HCT116 (cell line): ENCODE results near the gene KLHL33. TPM values are rescaled to one million over a fixed set of nuclear protein-coding genes. Genes with fewer than 3 reads are reported as not detected.

Source experiments
- ATAC-seq: fragments of 200-7000 bp; cut with Tn5 transposase; 2 replicates; pipeline ENCODE4 v1.9.1; 2020; ENCODE audit warnings: mild to moderate bottlenecking, moderate library complexity
- BruUV-seq: library from RNA; stranded (reverse); fragments of 400-500 nt; replicated peaks from 2 replicates; lab custom pipeline; 2021; lab: Mats Ljungman, UMichigan
- CTCF ChIA-PET: fragments of 300-600 bp; sonication (Branson Sonifier 250); formaldehyde crosslinking; loops from one replicate; lab custom pipeline; 2021; ENCODE audit warnings: antibody characterized with exemption; lab: Charles Lee
- POLR2A ChIA-PET: fragments of 300-600, 350-600 bp; sonication (Branson Sonifier 250); formaldehyde crosslinking; loops from one replicate; lab custom pipeline; 2021; ENCODE audit warnings: antibody characterized with exemption; lab: Charles Lee
- RAD21 ChIA-PET, 2 experiments: fragments of 300-600 bp; sonication (Branson Sonifier 250); formaldehyde crosslinking; loops; one replicate each; lab custom pipeline; 2023; ENCODE audit warnings: low total read pairs in 2 of 2; ENCODE audit not compliant: uncharacterized antibody in 2 of 2, unreplicated experiment in 2 of 2, low non-redundant PET in 1 of 2; lab: Charles Lee
- DNase-seq: peaks from one replicate; pipeline ENCODE4 v3.0.0-alpha.2; 2010; ENCODE audit warnings: low read depth, low spot score
- H2AFZ ChIP-seq: fragments of 200-600 bp; shearing (Covaris generic), sonication (generic); 2 replicates; pipeline ENCODE4 v1.6.1; 2017; ENCODE audit warnings: low read depth, mixed run types, mixed read lengths, antibody characterized with exemption, low read length; ENCODE audit not compliant: poor library complexity, severe bottlenecking
- H3K27ac ChIP-seq: 2 replicates; pipeline ENCODE4 v1.5.1; 2012; ENCODE audit warnings: low read depth, low read length
- H3K27me3 ChIP-seq: fragments of 200-600 bp; sonication (generic); 2 replicates; pipeline ENCODE4 v1.6.1; 2016; ENCODE audit warnings: mixed run types, low read length, mixed read lengths; ENCODE audit not compliant: insufficient read depth
- H3K36me3 ChIP-seq, 2 experiments: fragments of 200-500 bp in 1 of 2; fragments of 200-600 bp in 1 of 2; sonication (Bioruptor generic) in 1 of 2; sonication (generic) in 1 of 2; 2 replicates each; pipeline versions ENCODE4 v1.5.1 to v1.6.1; 2014 to 2016; ENCODE audit warnings: low read length in 2 of 2, inconsistent platforms in 1 of 2, mixed read lengths in 1 of 2, mixed run types in 1 of 2; ENCODE audit not compliant: insufficient read depth in 2 of 2, control insufficient read depth in 1 of 2
- H3K4me1 ChIP-seq, 2 experiments: fragments of 200-600 bp in 1 of 2; sonication (generic) in 1 of 2; 2 replicates each; pipeline versions ENCODE4 v1.5.1 to v1.6.1; 2012 to 2017; ENCODE audit warnings: low read length in 2 of 2, inconsistent platforms in 1 of 2, mild to moderate bottlenecking in 1 of 2, mixed read lengths in 1 of 2, mixed run types in 1 of 2, moderate library complexity in 1 of 2; ENCODE audit not compliant: insufficient read depth in 2 of 2, control insufficient read depth in 1 of 2
- H3K4me2 ChIP-seq: fragments of 200-600 bp; sonication (generic); 2 replicates; pipeline ENCODE4 v1.6.1; 2017; ENCODE audit warnings: mixed run types, low read length, mixed read lengths
- H3K4me3 ChIP-seq, 2 experiments: fragments of 200-600 bp in 1 of 2; sonication (generic) in 1 of 2; replicated peaks in 1 of 2; 2 replicates each; pipeline ENCODE4 v1.5.1; 2011 to 2016; ENCODE audit warnings: low read length in 2 of 2, control low read depth in 1 of 2, low read depth in 1 of 2, mild to moderate bottlenecking in 1 of 2, mixed read lengths in 1 of 2, mixed run types in 1 of 2
- H3K79me2 ChIP-seq: fragments of 200-600 bp; sonication (generic); 2 replicates; pipeline ENCODE4 v1.6.1; 2017; ENCODE audit warnings: mild to moderate bottlenecking, mixed run types, low read length, moderate library complexity, mixed read lengths; ENCODE audit not compliant: insufficient read depth
- H3K9ac ChIP-seq: fragments of 200-600 bp; sonication (generic); 2 replicates; pipeline ENCODE4 v1.6.1; 2016; ENCODE audit warnings: low read length, mixed read lengths
- H3K9me2 ChIP-seq: fragments of 200-600 bp; sonication (generic), shearing (Covaris generic); 2 replicates; pipeline ENCODE4 v1.6.1; 2017; ENCODE audit warnings: mixed run types, mild to moderate bottlenecking, moderate library complexity; ENCODE audit not compliant: insufficient read depth
- H3K9me3 ChIP-seq, 2 experiments: fragments of 200-500 bp in 1 of 2; fragments of 200-600 bp in 1 of 2; sonication (Bioruptor generic) in 1 of 2; sonication (generic) in 1 of 2; 2 replicates each; pipeline ENCODE4 v1.6.1; 2014 to 2017; ENCODE audit warnings: low read length in 2 of 2, mixed read lengths in 2 of 2, inconsistent platforms in 1 of 2, low read depth in 1 of 2, mild to moderate bottlenecking in 1 of 2, mixed run types in 1 of 2, moderate library complexity in 1 of 2; ENCODE audit not compliant: control insufficient read depth in 1 of 2, insufficient read depth in 1 of 2
- H4K20me1 ChIP-seq: fragments of 200-600 bp; sonication (generic), shearing (Covaris generic); 2 replicates; pipeline ENCODE4 v1.6.1; 2017; ENCODE audit warnings: mixed run types, mild to moderate bottlenecking, moderate library complexity; ENCODE audit not compliant: insufficient read depth
- CBX3 ChIP-seq: IDR thresholded peaks from 2 replicates; pipeline ENCODE4 v1.6.1; 2012; ENCODE audit warnings: low read depth
- EZH2phosphoT487 ChIP-seq: fragments of 200-600 bp; IDR thresholded peaks from 2 replicates; pipeline ENCODE4 v1.6.1; 2018; ENCODE audit warnings: antibody characterized with exemption, borderline replicate concordance
- FOSL1 ChIP-seq: IDR thresholded peaks from 2 replicates; pipeline ENCODE4 v1.6.1; 2012; ENCODE audit warnings: low read depth
- POLR2A ChIP-seq: IDR thresholded peaks from 2 replicates; pipeline ENCODE4 v1.7.0; 2011; ENCODE audit warnings: borderline replicate concordance; ENCODE audit not compliant: insufficient read depth, insufficient read length; ENCODE audit errors: extremely low read depth
- POLR2AphosphoS5 ChIP-seq: IDR thresholded peaks from 2 replicates; pipeline ENCODE4 v1.6.1; 2011; ENCODE audit warnings: mild to moderate bottlenecking, low read depth, low read length, moderate library complexity
- TCF7L2 ChIP-seq: IDR thresholded peaks from 2 replicates; pipeline ENCODE4 v1.7.0; 2011; ENCODE audit warnings: borderline replicate concordance, inconsistent platforms; ENCODE audit not compliant: insufficient read depth, insufficient read length; ENCODE audit errors: extremely low read depth
- YY1 ChIP-seq: IDR thresholded peaks from 2 replicates; pipeline ENCODE4 v1.6.1; 2011; ENCODE audit warnings: low read length, low read depth, moderate library complexity, mild to moderate bottlenecking; ENCODE audit not compliant: insufficient replicate concordance; ENCODE audit errors: extremely low read depth
- ZFX ChIP-seq: fragments of 450-650 bp; IDR thresholded peaks from 2 replicates; pipeline ENCODE4 v1.6.1; 2017
- intact Hi-C: fragments of 100-400 bp; cut with micrococcal nuclease; formaldehyde crosslinking; loops from 2 replicates; pipeline ENCODE4 v1.10.0; 2022
- total RNA-seq: library from RNA; stranded (reverse); gene quantifications from one replicate; pipeline ENCODE4 v1.2.1, GENCODE V29; 2021; ENCODE audit not compliant: unreplicated experiment

KLHL33 gene
- total RNA-seq, 1 experiment from 2014 or later, result 0.05 TPM

GRCh38 chr14:20400589-20400964 is 35.4 kb downstream of the KLHL33 start:
- Histone ChIP-seq H3K27ac (peak overlapping the region; percentile 92), H4K20me1 (no peaks in the 10 kb centered on the region), H3K27me3 (no peaks in the 10 kb centered on the region), H2AFZ (no peak overlapping the region), H3K4me1 (peaks cover 24 to 36% of the 10 kb centered on the region in 2 experiments), H3K9me2 (no peaks in the 10 kb centered on the region), H3K4me2 (peak overlapping the region; percentile 83), H3K4me3 (peak overlapping the region; percentile 19 to 48), H3K9me3 (no peaks in the 10 kb centered on the region), H3K79me2 (no peaks in the 10 kb centered on the region), H3K9ac (peak overlapping the region; percentile 60), H3K36me3 (peaks cover 19 to 20% of the 10 kb centered on the region in 2 experiments)
- TF ChIP-seq TCF7L2 (no peak), POLR2AphosphoS5 (no peak), FOSL1 (no peak), ZFX (no peak), CBX3 (no peak), EZH2phosphoT487 (no peak)
- POLR2A ChIA-PET, result interaction anchor here (2.1 kb wide), 1 partner anchor 58 kb away, joined by 13 read pairs; the partner anchor contains the start of gene PARP2
- DNase-seq (no peak), ATAC-seq (peak; percentile 30)
- intact Hi-C loops, result no loop called here
- TSS peak; percentile 33 for BruUV-seq
- RAD21 ChIA-PET, result interaction anchor here in 1 of 2 experiments (0.7 kb wide), 1 partner anchor 55 kb away, joined by 3 read pairs; the partner anchor contains the start of gene APEX1
- CTCF ChIA-PET, result interaction anchor here (3.1 kb wide), 1 partner anchor 15 kb away, joined by 18 read pairs; no protein-coding TSS in a partner anchor

DNA sequence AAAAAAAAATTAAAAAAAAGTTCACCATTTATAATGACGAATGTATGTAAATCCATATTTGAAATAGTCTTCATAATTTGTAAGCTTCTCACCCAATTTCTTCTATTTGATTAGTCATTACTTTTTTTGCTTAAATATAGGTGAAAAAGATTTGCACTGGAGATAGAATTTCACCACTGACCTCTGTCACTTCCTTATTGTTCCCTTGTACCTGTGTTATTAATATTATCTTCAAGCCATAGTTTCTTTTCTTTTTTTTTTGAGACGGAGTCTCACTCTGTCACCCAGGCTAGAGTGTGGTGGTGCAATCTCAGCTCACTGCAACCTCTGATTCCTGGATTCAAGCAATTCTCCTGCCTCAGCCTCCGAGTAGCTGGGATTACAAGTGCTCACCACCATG is 38.5 kb downstream of the KLHL33 start:
- ChIA-PET RAD21 (no interaction called here), CTCF (no interaction called here), POLR2A (no interaction called here)
- DNase-seq (no peak), ATAC-seq (no peak)
- Histone ChIP-seq H3K9me2 (no peaks in the 10 kb centered on the region), H2AFZ (no peak overlapping the region), H3K4me2 (no peak overlapping the region), H3K4me1 (peaks cover 24 to 30% of the 10 kb centered on the region in 2 experiments), H4K20me1 (no peaks in the 10 kb centered on the region), H3K27ac (no peak overlapping the region), H3K9me3 (no peaks in the 10 kb centered on the region), H3K9ac (no peak overlapping the region), H3K36me3 (peaks cover 17 to 29% of the 10 kb centered on the region in 2 experiments; a peak in 3 of 4 replicates), H3K4me3 (no peak overlapping the region), H3K79me2 (no peaks in the 10 kb centered on the region), H3K27me3 (no peaks in the 10 kb centered on the region)
- BruUV-seq, result no TSS peak
- intact Hi-C loops, result no loop called here
- TF ChIP-seq ZFX, result no peak
- no peak for TF ChIP-seq YY1
- TF ChIP-seq POLR2A, result no peak
